Fibroblast of lung (primary cell): ENCODE results near the gene ATP5F1D.

ENCODE experiments used
- CTCF ChIP-seq, 2 donors: IDR thresholded peaks in 1 of 2; conservative IDR thresholded peaks in 1 of 2; 1 replicate in 1 of 2; 2 replicates in 1 of 2; pipeline ENCODE4 v1.5.1; 2011 to 2012; ENCODE audit warnings: low read length in 2 of 2, control low read depth in 1 of 2, inconsistent platforms in 1 of 2, low read depth in 1 of 2, mild to moderate bottlenecking in 1 of 2
- EZH2 ChIP-seq: IDR thresholded peaks from 2 replicates; pipeline ENCODE4 v1.5.1; 2012; ENCODE audit warnings: low read length, control low read depth, mild to moderate bottlenecking; ENCODE audit errors: missing control alignments

DNA sequence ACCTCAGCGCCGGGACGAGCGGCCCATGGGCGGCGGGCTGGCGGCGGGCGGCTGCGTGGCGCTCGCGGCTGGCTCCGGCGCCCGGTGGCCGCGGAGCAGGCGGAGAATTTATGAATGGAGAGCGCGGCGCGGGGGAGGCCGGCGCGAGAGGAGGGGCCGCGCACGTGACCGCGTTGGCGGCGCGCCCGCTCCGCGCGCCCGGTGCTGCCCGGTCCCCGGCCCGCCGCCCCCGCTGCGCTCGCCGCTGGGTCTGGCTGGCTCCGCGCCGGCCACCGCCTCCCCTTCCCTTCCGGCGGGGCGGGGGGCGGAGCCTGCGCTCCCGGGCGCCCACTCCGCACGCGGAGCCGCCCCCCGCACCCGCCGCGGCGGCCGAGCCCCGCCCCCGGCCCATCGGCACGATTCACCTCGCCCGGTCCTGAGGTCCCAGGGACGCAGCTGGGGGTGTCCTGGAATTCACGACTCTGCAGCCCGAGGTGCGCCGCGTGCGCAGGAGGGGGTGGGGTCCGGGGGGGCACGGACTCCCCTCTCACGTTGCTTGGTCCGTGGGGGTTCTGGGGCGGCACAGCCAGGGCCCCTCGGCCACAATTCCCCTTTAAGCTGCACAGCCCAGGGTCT lies 3.7 kb upstream of the ATP5F1D start, which contains the start of gene CBARP:
- TF ChIP-seq CTCF (conservative IDR thresholded peaks at IDR 0.05 in 1 of 2, IDR thresholded peaks at IDR 0.05 in 1 of 2; ENCODE audit: low read depth in 1 of 2, low read length in 2 of 2) = no peak
- TF ChIP-seq EZH2 = no peak
